K562 (cell line): Measurements from ENCODE around the gene SLC29A2. TPM values are rescaled to one million over a fixed set of nuclear protein-coding genes. Genes with fewer than 3 reads are reported as not detected.
A peak's percentile ranks its signal among the peaks of the same experiment; 100 is the strongest.

Experiments used
- CBFA2T2 ChIP-seq: fragments of 450-650 bp; conservative IDR thresholded peaks from 2 replicates; pipeline ENCODE4 v1.6.1; 2017; ENCODE audit warnings: mild to moderate bottlenecking
- CBX1 ChIP-seq: sonication (generic); IDR thresholded peaks from 2 replicates; pipeline ENCODE4 v1.6.1; 2016; ENCODE audit warnings: antibody characterized with exemption, low read depth, mild to moderate bottlenecking
- CEBPG ChIP-seq, 3 experiments: fragments of 200-800 bp in 1 of 3; sonication (Bioruptor generic) in 1 of 3; sonication (generic) in 1 of 3; formaldehyde crosslinking in 1 of 3; IDR thresholded peaks in 2 of 3; conservative IDR thresholded peaks in 1 of 3; 2 replicates each; pipeline versions ENCODE4 v1.6.1 to v1.8.0; 2016 to 2022; ENCODE audit warnings: missing compliant biosample characterization in 2 of 3, missing genetic modification characterization in 2 of 3, mild to moderate bottlenecking in 1 of 3, missing genetic modification reagents in 1 of 3
- CGGBP1 ChIP-seq: fragments of 250-450 bp; sonication (Bioruptor Pico); IDR thresholded peaks from 2 replicates; pipeline ENCODE4 v1.9.0; 2021; ENCODE audit warnings: mild to moderate bottlenecking
- CREBBP ChIP-seq: IDR thresholded peaks from one replicate; pipeline ENCODE4 v1.6.1; 2012; ENCODE audit warnings: low read depth, mild to moderate bottlenecking, control low read depth, inconsistent platforms, low read length
- DDX20 ChIP-seq: fragments of 450-650 bp; IDR thresholded peaks from 2 replicates; pipeline ENCODE4 v1.6.1; 2016; ENCODE audit warnings: missing genetic modification characterization, low read depth, mild to moderate bottlenecking, missing compliant biosample characterization, moderate library complexity
- E2F1 ChIP-seq: sonication (generic); formaldehyde crosslinking; IDR thresholded peaks from 2 replicates; pipeline ENCODE4 v1.8.1; 2023; ENCODE audit warnings: mild to moderate bottlenecking, missing genetic modification reagents, moderate library complexity
- E2F4 ChIP-seq: sonication (generic); formaldehyde crosslinking; IDR thresholded peaks from 2 replicates; pipeline ENCODE4 v1.8.0; 2022; ENCODE audit warnings: mild to moderate bottlenecking, low read depth, missing genetic modification reagents
- HNRNPK ChIP-seq: fragments of 200-400 bp; formaldehyde crosslinking; IDR thresholded peaks from one replicate; pipeline ENCODE4 v1.6.1; 2018; ENCODE audit warnings: mild to moderate bottlenecking, low read depth, low read length; ENCODE audit not compliant: poor library complexity, severe bottlenecking
- KAT7 ChIP-seq: sonication (generic); formaldehyde crosslinking; IDR thresholded peaks from 2 replicates; pipeline ENCODE4 v1.8.0; 2022; ENCODE audit warnings: missing genetic modification reagents, mild to moderate bottlenecking, borderline replicate concordance
- PKNOX1 ChIP-seq: fragments of 450-650 bp; IDR thresholded peaks from 2 replicates; pipeline ENCODE4 v1.6.1; 2016
- PTTG1 ChIP-seq: fragments of 450-650 bp; IDR thresholded peaks from 2 replicates; pipeline ENCODE4 v1.6.1; 2016; ENCODE audit warnings: low read depth, mild to moderate bottlenecking, missing genetic modification characterization, missing compliant biosample characterization
- SFPQ ChIP-seq: fragments of 200-400 bp; formaldehyde crosslinking; IDR thresholded peaks from 2 replicates; pipeline ENCODE4 v1.6.1; 2017; ENCODE audit warnings: mild to moderate bottlenecking, low read depth, low read length, moderate library complexity
- SRSF1 ChIP-seq: fragments of 200-400 bp; formaldehyde crosslinking; IDR thresholded peaks from 2 replicates; pipeline ENCODE4 v1.6.1; 2017; ENCODE audit warnings: mild to moderate bottlenecking, low read depth, low read length, moderate library complexity
- ZBTB17 ChIP-seq: fragments of 450-650 bp; formaldehyde crosslinking; IDR thresholded peaks from 2 replicates; pipeline ENCODE4 v1.4.0; 2020; ENCODE audit warnings: mild to moderate bottlenecking
- ZNF518B ChIP-seq: fragments of 250-450 bp; sonication (Bioruptor Pico); IDR thresholded peaks from 2 replicates; pipeline ENCODE4 v1.5.0; 2021; ENCODE audit warnings: mild to moderate bottlenecking, moderate library complexity
- polyA plus RNA-seq, 8 experiments: library from polyadenylated mRNA; depleted of rRNA in 4 of 8; stranded (reverse) in 5 of 8; unstranded in 3 of 8; fragments of >200 nt; fragmentation: Nextera tagmentation in 2 of 8; fragmentation: Illumina TruSeq in 1 of 8; extraction: Ambion mirVana in 2 of 8; extraction: Trizol in 1 of 8; gene quantifications; 2 replicates each; pipeline versions ENCODE4 v1.2.1 to v1.2.3, GENCODE V29; 2011 to 2014; ENCODE audit warnings: inconsistent platforms in 1 of 8, missing spikeins in 1 of 8
- total RNA-seq, 7 experiments: library from RNA; depleted of rRNA in 6 of 7; stranded (reverse); fragments of >200 nt in 6 of 7; fragmentation: Illumina TruSeq in 2 of 7; extraction: Trizol in 2 of 7; gene quantifications; 2 replicates each; pipeline versions ENCODE4 v1.2.1 to v1.2.3, GENCODE V29; 2011 to 2021; ENCODE audit warnings: low replicate concordance in 1 of 7

SLC29A2 gene
- total and polyA plus RNA-seq, 9 of the 15 experiments (the other 6 are each of a cell fraction or from before 2014, with no cell fraction given) = 2.4 to 48.6 (median 14.2) TPM

GRCh38 chr11:66344550-66345315 is 26.8 kb downstream of the SLC29A2 start, which contains the start of gene BRMS1 (continued):
- TF ChIP-seq CEBPG (CRISPR knock-in tag; IDR thresholded peaks at IDR 0.05) = no peak
- no peak for TF ChIP-seq CEBPG (tag; conservative IDR thresholded peaks at IDR 0.05 in 1 of 2, IDR thresholded peaks at IDR 0.05 in 1 of 2)
- no peak for TF ChIP-seq DDX20 (tag)
- no peak for TF ChIP-seq CGGBP1 (CRISPR knock-in tag)
- 0 out of 2 replicates have a peak, but pooled peaks have one; percentile 16 for TF ChIP-seq ZBTB17 (CRISPR knock-in tag)
- no peak for TF ChIP-seq SRSF1
- TF ChIP-seq CREBBP = no peak
- TF ChIP-seq ZNF518B = no peak
- TF ChIP-seq SFPQ = no peak
- no peak for TF ChIP-seq HNRNPK
- TF ChIP-seq CBFA2T2 = no peak
- TF ChIP-seq E2F1 (CRISPR knock-in tag) = no peak
- peak; percentile 27 for TF ChIP-seq PKNOX1
- 0 out of 2 replicates have a peak, but pooled peaks have one; percentile 42 for TF ChIP-seq CBX1
- no peak for TF ChIP-seq PTTG1 (tag)
- TF ChIP-seq KAT7 (CRISPR knock-in tag) = no peak
- no peak for TF ChIP-seq E2F4 (CRISPR knock-in tag)
